ENCODE data around the gene UBE2D2.
"Not testable (repeated sequence)": the region's sequence is repeated elsewhere in the genome, so short reads cannot be mapped to it uniquely, and the experiment has no call there.

The UBE2D2 gene

DNA sequence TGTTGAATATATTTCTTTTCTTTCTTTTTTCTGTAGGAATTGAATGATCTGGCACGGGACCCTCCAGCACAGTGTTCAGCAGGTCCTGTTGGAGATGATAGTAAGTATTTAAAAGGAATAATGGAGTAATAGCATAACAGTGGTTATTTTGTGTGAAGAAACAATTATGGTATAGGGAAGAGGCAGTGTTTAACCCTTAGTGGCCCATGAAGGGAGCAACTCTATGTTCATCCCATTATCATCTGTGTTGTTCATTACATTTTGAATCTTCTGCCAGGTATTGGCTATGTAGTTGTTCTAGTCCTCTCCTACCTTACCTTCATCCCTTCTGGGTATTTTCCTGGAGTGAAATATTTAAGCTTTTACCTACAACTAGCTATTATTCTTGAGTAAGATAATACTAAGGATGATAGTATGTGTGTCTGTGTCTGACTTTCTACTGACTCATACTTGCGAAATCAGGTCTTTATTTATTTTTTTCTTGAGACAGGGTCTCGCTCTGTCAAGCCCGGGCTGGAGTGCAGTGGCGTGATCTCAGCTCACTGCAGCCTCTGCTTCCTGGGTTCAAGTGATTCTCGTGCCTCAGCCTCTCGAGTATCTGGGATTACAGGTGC is 39.3 kb downstream of the UBE2D2 start:
- Histone ChIP-seq H3K9me3 (replicated peaks in 1 of 2; ENCODE audit: control insufficient read depth in 2 of 2, insufficient read depth in 1 of 2, low read depth in 1 of 2, low read length in 2 of 2) (no peaks in the 10 kb centered on the region), H3K27ac (replicated peaks; ENCODE audit: low read length) (no peak overlapping the region)
- no peak for DNase-seq (ENCODE audit: low spot score)

DNA sequence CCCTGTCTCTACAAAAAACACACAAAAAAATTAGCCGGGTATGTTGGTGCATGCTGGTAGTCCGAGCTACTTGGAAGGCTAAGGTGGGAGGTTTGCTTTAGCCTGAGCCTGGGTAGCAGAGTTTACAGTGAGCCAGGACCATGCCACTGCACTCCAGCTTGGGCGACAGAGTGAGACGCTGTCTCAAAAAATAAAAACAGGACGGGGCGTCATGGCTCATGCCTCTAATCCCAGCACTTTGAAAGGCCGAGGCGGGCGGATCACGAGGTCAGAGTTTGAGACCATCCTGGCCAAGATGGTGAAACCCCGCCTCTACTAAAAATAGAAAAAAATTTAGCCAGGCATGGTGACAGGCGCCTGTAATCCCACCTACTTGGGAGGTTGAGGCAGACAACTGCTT is 40.3 kb downstream of the UBE2D2 start:
- H3K9me3 ChIP-seq (replicated peaks in 1 of 2; ENCODE audit: control insufficient read depth in 2 of 2, insufficient read depth in 1 of 2, low read depth in 1 of 2, low read length in 2 of 2): no peaks in the 10 kb centered on the region
- H3K4me3 ChIP-seq (ENCODE audit: low read length in 2 of 2): no peak overlapping the region
- no peak overlapping the region for H2BK15ac ChIP-seq (ENCODE audit: low read length)
- H4K8ac ChIP-seq (ENCODE audit: low read depth, low read length): no peak overlapping the region
- H3K4me2 ChIP-seq (ENCODE audit: insufficient read depth, low read length, poor library complexity, severe bottlenecking): no peak overlapping the region
- no peak overlapping the region for H3K18ac ChIP-seq (ENCODE audit: low read length)
- no peaks in the 10 kb centered on the region for H3K27me3 ChIP-seq (ENCODE audit: control insufficient read depth in 3 of 3, insufficient read depth in 3 of 3, low read depth in 1 of 3, low read length in 3 of 3)
- H2AFZ ChIP-seq (ENCODE audit: low read length): no peak overlapping the region
- no peak overlapping the region for H3K27ac ChIP-seq (replicated peaks; ENCODE audit: low read length)
- peaks cover 5% of the 10 kb centered on the region for H3K79me1 ChIP-seq (ENCODE audit: low read depth, low read length)
- no peak overlapping the region for H2AK5ac ChIP-seq (ENCODE audit: low read depth, low read length)
- H3K4ac ChIP-seq (ENCODE audit: low read length): no peak overlapping the region
- peaks cover 10 to 75% of the 10 kb centered on the region in 2 donors for H3K36me3 ChIP-seq (replicated peaks in 1 of 2; ENCODE audit: control insufficient read depth in 2 of 2, insufficient read depth in 2 of 2, low read length in 2 of 2)
- H3K14ac ChIP-seq (ENCODE audit: low read length): no peak overlapping the region
- H3K9ac ChIP-seq (ENCODE audit: low read depth, low read length, poor library complexity): no peak overlapping the region
- WGBS, 2 donors (ENCODE audit: extremely low coverage in 2 of 2, insufficient read length in 2 of 2, insufficient replicate concordance in 1 of 2): no CpG with 5 or more reads among the region's 12 CpGs
- no peak for DNase-seq (ENCODE audit: low spot score)
- no peak overlapping the region for H2BK120ac ChIP-seq (ENCODE audit: low read depth, low read length)
- H3K23ac ChIP-seq (ENCODE audit: low read depth, low read length, poor library complexity): no peak overlapping the region
- no peak overlapping the region for H2BK12ac ChIP-seq (ENCODE audit: low read length)
- H4K91ac ChIP-seq (ENCODE audit: low read depth, low read length, poor library complexity): no peak overlapping the region
- H2BK5ac ChIP-seq (ENCODE audit: low read length): no peak overlapping the region
- no peaks in the 10 kb centered on the region for H3K4me1 ChIP-seq (ENCODE audit: control insufficient read depth in 2 of 2, insufficient read depth in 1 of 2, low read depth in 1 of 2, low read length in 2 of 2)

More for the DNA sequence above, 39.3 kb downstream of the UBE2D2 start:
- H3K36me3 ChIP-seq (replicated peaks in 1 of 2; ENCODE audit: control insufficient read depth in 2 of 2, insufficient read depth in 2 of 2, low read length in 2 of 2): peaks cover 10 to 67% of the 10 kb centered on the region in 2 donors
- no peak overlapping the region for H3K4me2 ChIP-seq (ENCODE audit: insufficient read depth, low read length, poor library complexity, severe bottlenecking)
- peaks cover 6% of the 10 kb centered on the region for H3K79me1 ChIP-seq (ENCODE audit: low read depth, low read length)
- no peak overlapping the region for H3K23ac ChIP-seq (ENCODE audit: low read depth, low read length, poor library complexity)
- H3K9ac ChIP-seq (ENCODE audit: low read depth, low read length, poor library complexity): no peak overlapping the region
- H2AFZ ChIP-seq (ENCODE audit: low read length): no peak overlapping the region
- H3K4me1 ChIP-seq (ENCODE audit: control insufficient read depth in 2 of 2, insufficient read depth in 1 of 2, low read depth in 1 of 2, low read length in 2 of 2): no peaks in the 10 kb centered on the region
- no peak overlapping the region for H2BK15ac ChIP-seq (ENCODE audit: low read length)
- H3K4me3 ChIP-seq (ENCODE audit: low read length in 2 of 2): no peak overlapping the region
- WGBS, 2 donors (ENCODE audit: extremely low coverage in 2 of 2, insufficient read length in 2 of 2, insufficient replicate concordance in 1 of 2): no CpG with 5 or more reads among the region's 7 CpGs
- H4K8ac ChIP-seq (ENCODE audit: low read depth, low read length): no peak overlapping the region
- no peak overlapping the region for H4K91ac ChIP-seq (ENCODE audit: low read depth, low read length, poor library complexity)
- H3K14ac ChIP-seq (ENCODE audit: low read length): no peak overlapping the region
- no peak overlapping the region for H2BK12ac ChIP-seq (ENCODE audit: low read length)
- no peak overlapping the region for H2BK5ac ChIP-seq (ENCODE audit: low read length)
- H2AK5ac ChIP-seq (ENCODE audit: low read depth, low read length): no peak overlapping the region
- no peaks in the 10 kb centered on the region for H3K27me3 ChIP-seq (ENCODE audit: control insufficient read depth in 3 of 3, insufficient read depth in 3 of 3, low read depth in 1 of 3, low read length in 3 of 3)
- no peak overlapping the region for H3K18ac ChIP-seq (ENCODE audit: low read length)
- no peak overlapping the region for H3K4ac ChIP-seq (ENCODE audit: low read length)
- H2BK120ac ChIP-seq (ENCODE audit: low read depth, low read length): no peak overlapping the region

DNA sequence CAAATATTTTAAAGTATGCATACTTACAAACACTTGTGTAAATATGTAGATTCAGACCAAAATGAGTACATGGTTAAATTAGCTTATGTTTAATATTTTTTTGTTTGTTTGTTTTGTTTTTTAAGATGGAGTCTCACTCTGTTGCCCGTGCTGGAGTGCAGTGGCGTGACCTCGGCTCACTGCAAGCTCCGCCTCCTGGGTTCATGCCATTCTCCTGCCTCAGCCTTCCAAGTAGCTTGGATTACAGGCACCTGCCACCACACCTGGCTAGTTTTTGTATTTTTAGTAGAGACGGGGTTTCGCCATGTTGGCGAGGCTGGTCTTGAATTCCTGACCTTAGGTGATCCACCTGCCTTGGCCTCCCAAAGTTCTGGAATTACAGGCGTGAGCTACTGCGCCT is 40.8 kb downstream of the UBE2D2 start:
- H3K4me1 ChIP-seq (ENCODE audit: control insufficient read depth in 2 of 2, insufficient read depth in 1 of 2, low read depth in 1 of 2, low read length in 2 of 2); H3K9me3 ChIP-seq (replicated peaks in 1 of 2; ENCODE audit: control insufficient read depth in 2 of 2, insufficient read depth in 1 of 2, low read depth in 1 of 2, low read length in 2 of 2); H3K27ac ChIP-seq (replicated peaks; ENCODE audit: low read length); H4K8ac ChIP-seq (ENCODE audit: low read depth, low read length); H3K23ac ChIP-seq (ENCODE audit: low read depth, low read length, poor library complexity); H4K91ac ChIP-seq (ENCODE audit: low read depth, low read length, poor library complexity); H2BK5ac ChIP-seq (ENCODE audit: low read length); H3K4me3 ChIP-seq (ENCODE audit: low read length in 2 of 2); H2BK120ac ChIP-seq (ENCODE audit: low read depth, low read length); H2BK12ac ChIP-seq (ENCODE audit: low read length); H3K14ac ChIP-seq (ENCODE audit: low read length); H3K27me3 ChIP-seq (ENCODE audit: control insufficient read depth in 3 of 3, insufficient read depth in 3 of 3, low read depth in 1 of 3, low read length in 3 of 3); H3K9ac ChIP-seq (ENCODE audit: low read depth, low read length, poor library complexity); H3K79me1 ChIP-seq (ENCODE audit: low read depth, low read length); H2BK15ac ChIP-seq (ENCODE audit: low read length); H2AK5ac ChIP-seq (ENCODE audit: low read depth, low read length); H3K4ac ChIP-seq (ENCODE audit: low read length); H2AFZ ChIP-seq (ENCODE audit: low read length); H3K18ac ChIP-seq (ENCODE audit: low read length); DNase-seq (ENCODE audit: low spot score); H3K4me2 ChIP-seq (ENCODE audit: insufficient read depth, low read length, poor library complexity, severe bottlenecking): not testable (repeated sequence)
- peaks cover 10 to 78% of the 10 kb centered on the region in 2 donors for H3K36me3 ChIP-seq (replicated peaks in 1 of 2; ENCODE audit: control insufficient read depth in 2 of 2, insufficient read depth in 2 of 2, low read length in 2 of 2)
- no CpG with 5 or more reads among the region's 9 CpGs for WGBS, 2 donors (ENCODE audit: extremely low coverage in 2 of 2, insufficient read length in 2 of 2, insufficient replicate concordance in 1 of 2)

DNA sequence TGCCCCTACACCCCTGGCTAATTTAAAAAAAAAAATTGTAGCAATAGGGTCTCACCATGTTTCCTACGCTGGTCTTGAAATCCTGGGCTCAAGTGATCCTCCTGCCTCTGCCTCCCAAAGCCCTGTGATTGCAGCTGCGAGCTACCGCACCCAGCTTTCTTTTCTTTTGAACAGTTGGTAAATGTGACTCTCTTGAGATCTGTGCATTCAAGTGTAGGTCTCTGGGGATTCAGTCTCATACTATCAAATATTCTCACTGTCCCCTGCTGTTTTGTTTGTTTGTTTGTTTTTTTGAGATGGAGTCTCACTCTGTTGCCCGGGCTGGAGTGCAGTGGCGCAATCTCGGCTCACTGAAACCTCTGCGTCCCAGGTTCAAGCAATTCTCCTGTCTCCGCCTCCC is 44.7 kb downstream of the UBE2D2 start:
- H3K4me1 ChIP-seq (ENCODE audit: control insufficient read depth in 2 of 2, insufficient read depth in 1 of 2, low read depth in 1 of 2, low read length in 2 of 2): no peaks in the 10 kb centered on the region
- no peaks in the 10 kb centered on the region for H3K27me3 ChIP-seq (ENCODE audit: control insufficient read depth in 3 of 3, insufficient read depth in 3 of 3, low read depth in 1 of 3, low read length in 3 of 3)
- no peak for DNase-seq (ENCODE audit: low spot score)
- no peak overlapping the region for H3K4ac ChIP-seq (ENCODE audit: low read length)
- H3K4me3 ChIP-seq (ENCODE audit: low read length in 2 of 2): no peak overlapping the region
- H3K18ac ChIP-seq (ENCODE audit: low read length): no peak overlapping the region
- WGBS, 2 donors (ENCODE audit: extremely low coverage in 2 of 2, insufficient read length in 2 of 2, insufficient replicate concordance in 1 of 2): no CpG with 5 or more reads among the region's 8 CpGs
- H3K36me3 ChIP-seq (replicated peaks in 1 of 2; ENCODE audit: control insufficient read depth in 2 of 2, insufficient read depth in 2 of 2, low read length in 2 of 2): peaks cover 10 to 65% of the 10 kb centered on the region in 2 donors
- no peaks in the 10 kb centered on the region for H3K9me3 ChIP-seq (replicated peaks in 1 of 2; ENCODE audit: control insufficient read depth in 2 of 2, insufficient read depth in 1 of 2, low read depth in 1 of 2, low read length in 2 of 2)
- no peak overlapping the region for H2AFZ ChIP-seq (ENCODE audit: low read length)
- H2BK120ac ChIP-seq (ENCODE audit: low read depth, low read length): no peak overlapping the region
- no peak overlapping the region for H2BK5ac ChIP-seq (ENCODE audit: low read length)
- no peak overlapping the region for H4K8ac ChIP-seq (ENCODE audit: low read depth, low read length)
- no peak overlapping the region for H3K27ac ChIP-seq (replicated peaks; ENCODE audit: low read length)
- no peak overlapping the region for H2BK12ac ChIP-seq (ENCODE audit: low read length)
- peaks cover 5% of the 10 kb centered on the region for H3K79me1 ChIP-seq (ENCODE audit: low read depth, low read length)
- H3K4me2 ChIP-seq (ENCODE audit: insufficient read depth, low read length, poor library complexity, severe bottlenecking): no peak overlapping the region
- no peak overlapping the region for H3K23ac ChIP-seq (ENCODE audit: low read depth, low read length, poor library complexity)
- H3K14ac ChIP-seq (ENCODE audit: low read length): no peak overlapping the region
- no peak overlapping the region for H2AK5ac ChIP-seq (ENCODE audit: low read depth, low read length)
- H2BK15ac ChIP-seq (ENCODE audit: low read length): no peak overlapping the region
- H3K9ac ChIP-seq (ENCODE audit: low read depth, low read length, poor library complexity): no peak overlapping the region
- no peak overlapping the region for H4K91ac ChIP-seq (ENCODE audit: low read depth, low read length, poor library complexity)

Measured in neuronal stem cell (in vitro differentiated cells).